ENCODE measurements around the gene PPT1. TPM values are rescaled to one million over a fixed set of nuclear protein-coding genes. Genes with fewer than 3 reads are reported as not detected.

PPT1 gene
- total and polyA plus RNA-seq, 2 donors (not counting 3 experiments of a cell fraction or from before 2014, with no cell fraction given): 58.0 to 131 TPM

DNA sequence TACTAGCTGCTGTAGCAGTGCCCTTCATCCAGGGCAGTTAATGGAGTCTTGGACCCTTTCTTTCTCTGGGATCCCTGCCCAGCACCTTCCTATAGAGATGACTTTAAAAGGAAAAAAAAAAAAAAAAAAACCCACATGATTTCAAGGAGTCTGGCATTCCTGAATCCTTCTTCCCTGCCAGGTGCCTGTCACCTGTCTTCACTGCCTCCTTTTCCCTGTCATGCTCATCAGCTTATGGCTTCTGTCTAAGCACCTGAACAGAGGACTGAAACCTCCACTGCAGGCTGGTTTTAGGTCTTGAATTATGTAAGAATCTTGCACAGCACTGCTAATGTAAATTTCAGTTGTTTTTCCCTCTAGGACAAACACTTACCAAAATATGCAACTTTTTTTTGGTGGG, 24.9 kb downstream of the PPT1 start:
- H3K4me2 ChIP-seq (ENCODE audit: insufficient read depth, low read length): no peak overlapping the region
- peaks cover 29 to 35% of the 10 kb centered on the region in 2 experiments for H3K36me3 ChIP-seq (ENCODE audit: control insufficient read depth in 2 of 2, extremely low read depth in 1 of 2, insufficient read depth in 2 of 2, low read length in 2 of 2)
- H3K27ac ChIP-seq (ENCODE audit: insufficient read depth, low read depth, low read length): no peak overlapping the region
- H3K27me3 ChIP-seq (ENCODE audit: control insufficient read depth in 2 of 2, insufficient read depth in 2 of 2, low read length in 2 of 2): no peaks in the 10 kb centered on the region
- DNase-seq (ENCODE audit: low read depth, low spot score) (no peak), FAIRE-seq (no peak)
- no peaks in the 10 kb centered on the region for H3K9me1 ChIP-seq (replicated peaks; ENCODE audit: control insufficient read depth, extremely low read depth, insufficient read depth, low read length)
- H2AFZ ChIP-seq (ENCODE audit: low read depth, low read length): no peak overlapping the region
- no peaks in the 10 kb centered on the region for H3K4me1 ChIP-seq (ENCODE audit: control insufficient read depth, extremely low read depth, insufficient read depth, low read length)
- TF ChIP-seq, protein P1, sequence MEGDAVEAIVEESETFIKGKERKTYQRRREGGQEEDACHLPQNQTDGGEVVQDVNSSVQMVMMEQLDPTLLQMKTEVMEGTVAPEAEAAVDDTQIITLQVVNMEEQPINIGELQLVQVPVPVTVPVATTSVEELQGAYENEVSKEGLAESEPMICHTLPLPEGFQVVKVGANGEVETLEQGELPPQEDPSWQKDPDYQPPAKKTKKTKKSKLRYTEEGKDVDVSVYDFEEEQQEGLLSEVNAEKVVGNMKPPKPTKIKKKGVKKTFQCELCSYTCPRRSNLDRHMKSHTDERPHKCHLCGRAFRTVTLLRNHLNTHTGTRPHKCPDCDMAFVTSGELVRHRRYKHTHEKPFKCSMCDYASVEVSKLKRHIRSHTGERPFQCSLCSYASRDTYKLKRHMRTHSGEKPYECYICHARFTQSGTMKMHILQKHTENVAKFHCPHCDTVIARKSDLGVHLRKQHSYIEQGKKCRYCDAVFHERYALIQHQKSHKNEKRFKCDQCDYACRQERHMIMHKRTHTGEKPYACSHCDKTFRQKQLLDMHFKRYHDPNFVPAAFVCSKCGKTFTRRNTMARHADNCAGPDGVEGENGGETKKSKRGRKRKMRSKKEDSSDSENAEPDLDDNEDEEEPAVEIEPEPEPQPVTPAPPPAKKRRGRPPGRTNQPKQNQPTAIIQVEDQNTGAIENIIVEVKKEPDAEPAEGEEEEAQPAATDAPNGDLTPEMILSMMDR (IDR thresholded peaks at IDR 0.05; ENCODE audit: extremely low read depth in 1 of 2, insufficient read depth in 1 of 2, low read depth in 1 of 2, low read length in 2 of 2): no peak
- no peak for TF ChIP-seq JUN (IDR thresholded peaks at IDR 0.05; ENCODE audit: borderline replicate concordance, insufficient read depth, insufficient read length, low read depth)
- no peak for TF ChIP-seq POLR2AphosphoS5 (IDR thresholded peaks at IDR 0.05; ENCODE audit: insufficient read depth, low read depth, low read length)
- TF ChIP-seq, protein P2, sequence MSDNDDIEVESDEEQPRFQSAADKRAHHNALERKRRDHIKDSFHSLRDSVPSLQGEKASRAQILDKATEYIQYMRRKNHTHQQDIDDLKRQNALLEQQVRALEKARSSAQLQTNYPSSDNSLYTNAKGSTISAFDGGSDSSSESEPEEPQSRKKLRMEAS (IDR thresholded peaks at IDR 0.05; ENCODE audit: insufficient read depth, insufficient read length): no peak
- no peak for TF ChIP-seq POLR2A (IDR thresholded peaks at IDR 0.05; ENCODE audit: low read depth, low read length)
- no peak for TF ChIP-seq MYC (IDR thresholded peaks at IDR 0.05; ENCODE audit: low read depth, low read length)
- H3K9me3 ChIP-seq (replicated peaks; ENCODE audit: control insufficient read depth, insufficient read depth, low read length): no peaks in the 10 kb centered on the region
- H3K79me2 ChIP-seq (ENCODE audit: control insufficient read depth, insufficient read depth, low read length): no peaks in the 10 kb centered on the region
- dilution Hi-C loops (cut with MboI; ENCODE audit: extremely low pct_ligation_motif_present, low sequenced_read_pairs): no loop called here
- no TSS peak for BruUV-seq (replicated peaks)
- intact Hi-C loops (cut with micrococcal nuclease): no loop called here
- H4K20me1 ChIP-seq (replicated peaks; ENCODE audit: control insufficient read depth, extremely low read depth, insufficient read depth, low read length): peaks cover 2% of the 10 kb centered on the region
- no peak overlapping the region for H3K4me3 ChIP-seq (replicated peaks in 1 of 3; ENCODE audit: insufficient read depth in 1 of 3, low read depth in 1 of 3, low read length in 3 of 3)
- POLR2A ChIA-PET: no interaction called here
- CTCF ChIA-PET: interaction anchor here (0.6 to 1.2 kb wide), 3 partner anchors 11 to 266 kb away, joined by 3 read pairs; no protein-coding TSS in a partner anchor
- no peak overlapping the region for H3K9ac ChIP-seq (replicated peaks; ENCODE audit: extremely low read depth, insufficient read depth, low read length)

DNA sequence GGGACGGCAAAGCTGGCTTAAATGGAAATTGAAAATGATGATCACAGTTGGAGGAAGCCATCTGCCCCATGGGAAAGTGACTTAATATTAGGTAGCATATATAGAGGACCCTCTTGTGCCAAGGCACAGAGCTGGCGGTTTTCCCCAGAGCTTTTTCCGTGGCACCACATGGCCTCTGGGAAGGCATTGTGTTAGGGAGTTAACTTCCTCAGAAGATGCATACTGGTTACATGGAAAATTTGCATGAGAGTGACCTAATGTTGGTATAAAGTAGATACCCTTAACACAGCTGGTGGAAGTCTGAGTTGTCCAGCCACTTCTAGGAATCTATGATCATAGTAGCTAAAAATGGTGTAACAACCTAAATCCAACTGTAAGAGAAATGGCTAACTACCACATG, 29.2 kb downstream of the PPT1 start:
- BruUV-seq (replicated peaks): no TSS peak
- Histone ChIP-seq H3K9me3 (replicated peaks; ENCODE audit: control insufficient read depth, insufficient read depth, low read length) (no peaks in the 10 kb centered on the region), H3K36me3 (ENCODE audit: control insufficient read depth in 2 of 2, extremely low read depth in 1 of 2, insufficient read depth in 2 of 2, low read length in 2 of 2) (peaks cover 35 to 52% of the 10 kb centered on the region in 2 experiments), H3K4me1 (ENCODE audit: control insufficient read depth, extremely low read depth, insufficient read depth, low read length) (peaks cover 6% of the 10 kb centered on the region), H2AFZ (ENCODE audit: low read depth, low read length) (no peak overlapping the region), H3K27me3 (ENCODE audit: control insufficient read depth in 2 of 2, insufficient read depth in 2 of 2, low read length in 2 of 2) (no peaks in the 10 kb centered on the region), H3K9me1 (replicated peaks; ENCODE audit: control insufficient read depth, extremely low read depth, insufficient read depth, low read length) (no peaks in the 10 kb centered on the region), H3K79me2 (ENCODE audit: control insufficient read depth, insufficient read depth, low read length) (no peaks in the 10 kb centered on the region), H3K27ac (ENCODE audit: insufficient read depth, low read depth, low read length) (no peak overlapping the region), H3K4me2 (ENCODE audit: insufficient read depth, low read length) (no peak overlapping the region), H3K9ac (replicated peaks; ENCODE audit: extremely low read depth, insufficient read depth, low read length) (no peak overlapping the region), H4K20me1 (replicated peaks; ENCODE audit: control insufficient read depth, extremely low read depth, insufficient read depth, low read length) (peaks cover 5% of the 10 kb centered on the region), H3K4me3 (replicated peaks in 1 of 3; ENCODE audit: insufficient read depth in 1 of 3, low read depth in 1 of 3, low read length in 3 of 3) (no peak overlapping the region)
- FAIRE-seq (no peak), DNase-seq (ENCODE audit: low read depth, low spot score) (no peak)
- CTCF ChIA-PET: interaction anchor here (0.6 kb wide), 1 partner anchor 29 kb away, joined by 3 read pairs; no protein-coding TSS in a partner anchor
- intact Hi-C loops (cut with micrococcal nuclease): no loop called here
- dilution Hi-C loops (cut with MboI; ENCODE audit: extremely low pct_ligation_motif_present, low sequenced_read_pairs): no loop called here
- TF ChIP-seq, protein P1 (IDR thresholded peaks at IDR 0.05; ENCODE audit: extremely low read depth in 1 of 2, insufficient read depth in 1 of 2, low read depth in 1 of 2, low read length in 2 of 2): no peak
- TF ChIP-seq POLR2AphosphoS5 (IDR thresholded peaks at IDR 0.05; ENCODE audit: insufficient read depth, low read depth, low read length): no peak
- no peak for TF ChIP-seq GATA2 (IDR thresholded peaks at IDR 0.05; ENCODE audit: insufficient read depth, insufficient read length, low read depth, low read length)
- TF ChIP-seq JUN (IDR thresholded peaks at IDR 0.05; ENCODE audit: borderline replicate concordance, insufficient read depth, insufficient read length, low read depth): no peak
- no peak for TF ChIP-seq MYC (IDR thresholded peaks at IDR 0.05; ENCODE audit: low read depth, low read length)
- TF ChIP-seq, protein P2 (IDR thresholded peaks at IDR 0.05; ENCODE audit: insufficient read depth, insufficient read length): no peak
- TF ChIP-seq EZH2 (IDR thresholded peaks at IDR 0.05; ENCODE audit: borderline replicate concordance, low read depth, low read length, severe bottlenecking): no peak
- TF ChIP-seq FOS (IDR thresholded peaks at IDR 0.05; ENCODE audit: borderline replicate concordance, insufficient read depth, low read length): no peak
- TF ChIP-seq POLR2A (IDR thresholded peaks at IDR 0.05; ENCODE audit: low read depth, low read length): no peak
- POLR2A ChIA-PET: no interaction called here

Data from endothelial cell of umbilical vein (primary cell).